HEK293 (cell line): ENCODE measurements around the gene MOB3C.

ENCODE experiments used
- ATF2 ChIP-seq: fragments of 450-650 bp; formaldehyde crosslinking; IDR thresholded peaks from 2 replicates; pipeline ENCODE4 v1.5.1; 2016; ENCODE audit warnings: missing biosample characterization, missing genetic modification characterization, low read depth
- GLIS1 ChIP-seq: fragments of 450-650 bp; formaldehyde crosslinking; IDR thresholded peaks from 2 replicates; pipeline ENCODE4 v1.5.1; 2016; ENCODE audit warnings: missing biosample characterization, missing genetic modification characterization
- GLIS2 ChIP-seq: fragments of 450-650 bp; formaldehyde crosslinking; IDR thresholded peaks from 2 replicates; pipeline ENCODE4 v1.5.1; 2016; ENCODE audit warnings: missing biosample characterization, missing genetic modification characterization
- INSM2 ChIP-seq: fragments of 450-650 bp; formaldehyde crosslinking; IDR thresholded peaks from 2 replicates; pipeline ENCODE4 v1.5.1; 2016; ENCODE audit warnings: missing biosample characterization, missing genetic modification characterization
- KLF1 ChIP-seq: fragments of 450-650 bp; formaldehyde crosslinking; IDR thresholded peaks from 2 replicates; pipeline ENCODE4 v1.5.1; 2016; ENCODE audit warnings: missing biosample characterization, missing genetic modification characterization
- KLF9 ChIP-seq: fragments of 450-650 bp; formaldehyde crosslinking; IDR thresholded peaks from 2 replicates; pipeline ENCODE4 v1.5.1; 2016; ENCODE audit warnings: missing biosample characterization, missing genetic modification characterization, low read depth
- PRDM1 ChIP-seq: fragments of 450-650 bp; formaldehyde crosslinking; IDR thresholded peaks from 2 replicates; pipeline ENCODE4; 2016; ENCODE audit warnings: missing biosample characterization, missing genetic modification characterization
- PRDM10 ChIP-seq: fragments of 450-650 bp; formaldehyde crosslinking; IDR thresholded peaks from 2 replicates; pipeline ENCODE4 v1.5.1; 2016; ENCODE audit warnings: missing biosample characterization, missing genetic modification characterization
- SP2 ChIP-seq: fragments of 450-650 bp; formaldehyde crosslinking; IDR thresholded peaks from 2 replicates; pipeline ENCODE4 v1.5.1; 2016; ENCODE audit warnings: missing biosample characterization, missing genetic modification characterization
- SP3 ChIP-seq: fragments of 450-650 bp; formaldehyde crosslinking; IDR thresholded peaks from 2 replicates; pipeline ENCODE4 v1.5.1; 2016; ENCODE audit warnings: missing biosample characterization, missing genetic modification characterization
- SP7 ChIP-seq: fragments of 450-650 bp; formaldehyde crosslinking; IDR thresholded peaks from 2 replicates; pipeline ENCODE4 v1.5.1; 2016; ENCODE audit warnings: missing biosample characterization, missing genetic modification characterization
- ZBTB17 ChIP-seq: fragments of 450-650 bp; formaldehyde crosslinking; IDR thresholded peaks from 2 replicates; pipeline ENCODE4 v1.5.1; 2016; ENCODE audit warnings: missing biosample characterization, missing genetic modification characterization
- ZBTB26 ChIP-seq: fragments of 450-650 bp; formaldehyde crosslinking; optimal IDR thresholded peaks from 2 replicates; pipeline ENCODE3; 2016; ENCODE audit warnings: missing biosample characterization, mild to moderate bottlenecking, missing genetic modification characterization
- ZBTB48 ChIP-seq: fragments of 450-650 bp; formaldehyde crosslinking; IDR thresholded peaks from 2 replicates; pipeline ENCODE4 v1.5.1; 2016; ENCODE audit warnings: missing biosample characterization, missing genetic modification characterization
- ZFHX2 ChIP-seq: fragments of 450-650 bp; formaldehyde crosslinking; conservative IDR thresholded peaks from 2 replicates; pipeline ENCODE4 v1.5.1; 2016; ENCODE audit warnings: missing biosample characterization, missing genetic modification characterization
- ZFP37 ChIP-seq: fragments of 450-650 bp; formaldehyde crosslinking; IDR thresholded peaks from 2 replicates; pipeline ENCODE4 v1.5.1; 2016; ENCODE audit warnings: missing biosample characterization, missing genetic modification characterization
- ZNF335 ChIP-seq: fragments of 450-650 bp; formaldehyde crosslinking; conservative IDR thresholded peaks from 2 replicates; pipeline ENCODE4 v1.5.1; 2016; ENCODE audit warnings: missing biosample characterization, missing genetic modification characterization
- ZNF366 ChIP-seq: fragments of 450-650 bp; formaldehyde crosslinking; conservative IDR thresholded peaks from 2 replicates; pipeline ENCODE4 v1.5.1; 2016; ENCODE audit warnings: missing biosample characterization, missing genetic modification characterization
- ZNF501 ChIP-seq: fragments of 450-650 bp; formaldehyde crosslinking; IDR thresholded peaks from 2 replicates; pipeline ENCODE4 v1.5.1; 2016; ENCODE audit warnings: missing biosample characterization, missing genetic modification characterization
- ZNF521 ChIP-seq: fragments of 450-650 bp; formaldehyde crosslinking; IDR thresholded peaks from 2 replicates; pipeline ENCODE4 v1.5.1; 2017; ENCODE audit warnings: missing biosample characterization, mild to moderate bottlenecking, missing genetic modification characterization
- ZNF529 ChIP-seq: fragments of 450-650 bp; formaldehyde crosslinking; IDR thresholded peaks from 2 replicates; pipeline ENCODE4 v1.5.1; 2017; ENCODE audit warnings: missing genetic modification characterization, missing biosample characterization; ENCODE audit not compliant: insufficient replicate concordance
- ZNF558 ChIP-seq: fragments of 450-650 bp; formaldehyde crosslinking; IDR thresholded peaks from 2 replicates; pipeline ENCODE4 v1.5.1; 2016; ENCODE audit warnings: missing biosample characterization, missing genetic modification characterization
- ZNF600 ChIP-seq: fragments of 450-650 bp; formaldehyde crosslinking; IDR thresholded peaks from 2 replicates; pipeline ENCODE4 v1.5.1; 2016; ENCODE audit warnings: missing biosample characterization, missing genetic modification characterization
- ZNF623 ChIP-seq: fragments of 450-650 bp; formaldehyde crosslinking; IDR thresholded peaks from 2 replicates; pipeline ENCODE4 v1.5.1; 2016; ENCODE audit warnings: missing biosample characterization, missing genetic modification characterization
- ZNF768 ChIP-seq: fragments of 450-650 bp; formaldehyde crosslinking; IDR thresholded peaks from 2 replicates; pipeline ENCODE4 v1.5.1; 2018; ENCODE audit warnings: missing biosample characterization, mild to moderate bottlenecking, missing genetic modification characterization
- ZNF785 ChIP-seq: fragments of 450-650 bp; formaldehyde crosslinking; IDR thresholded peaks from 2 replicates; pipeline ENCODE4 v1.5.1; 2016; ENCODE audit warnings: missing biosample characterization, missing genetic modification characterization
- ZNF837 ChIP-seq: fragments of 450-650 bp; formaldehyde crosslinking; IDR thresholded peaks from 2 replicates; pipeline ENCODE4 v1.5.1; 2016; ENCODE audit warnings: missing biosample characterization, missing genetic modification characterization
- ZSCAN30 ChIP-seq: fragments of 450-650 bp; IDR thresholded peaks from 2 replicates; pipeline ENCODE4 v1.5.1; 2018; ENCODE audit warnings: missing biosample characterization, mild to moderate bottlenecking, missing genetic modification characterization, moderate library complexity
- ZXDB ChIP-seq: fragments of 450-650 bp; formaldehyde crosslinking; IDR thresholded peaks from 2 replicates; pipeline ENCODE4 v1.5.1; 2016; ENCODE audit warnings: missing biosample characterization, missing genetic modification characterization
- TF ChIP-seq, protein P1 (sequence below): fragments of 450-650 bp; formaldehyde crosslinking; IDR thresholded peaks from 2 replicates; pipeline ENCODE4 v1.5.1; 2016; ENCODE audit warnings: missing biosample characterization, missing genetic modification characterization

The MOB3C gene

DNA sequence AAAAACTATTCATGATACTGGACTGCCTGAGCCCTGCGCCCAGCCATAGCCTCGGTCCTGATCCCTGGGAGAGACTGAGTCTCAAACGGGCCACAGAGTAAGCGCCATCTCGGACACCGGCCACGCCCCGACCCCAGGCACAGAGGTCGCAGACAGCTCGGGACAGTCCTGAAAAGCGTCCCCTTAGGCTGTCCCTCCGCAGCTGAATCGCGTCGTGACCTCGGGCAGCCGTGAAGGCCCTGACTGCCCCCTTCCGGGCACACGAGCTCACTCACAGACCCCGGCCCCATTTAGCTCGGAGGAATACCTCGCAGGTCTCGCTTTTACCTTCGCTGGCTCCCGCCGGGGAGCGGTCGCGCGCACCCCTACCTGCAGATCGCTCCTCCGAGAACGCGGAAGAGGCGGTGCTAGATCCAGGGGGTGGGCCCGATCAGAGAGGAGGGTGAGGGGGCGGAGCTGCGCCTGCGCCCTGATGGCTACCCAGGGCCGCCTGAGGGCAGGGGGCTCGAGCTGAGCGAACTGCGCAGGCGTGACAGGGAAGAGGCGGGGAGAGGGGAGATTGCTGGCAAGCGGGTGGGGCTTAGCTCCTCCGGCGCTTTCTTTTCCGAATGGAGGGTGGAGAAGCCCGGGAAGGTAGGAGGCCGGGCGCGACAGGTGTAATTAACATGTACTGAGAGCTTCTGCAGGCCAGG, 12.6 kb downstream of the MOB3C start, which contains the start of gene MKNK1 (continued):
- TF ChIP-seq ATF2 (tag by site-specific recombination) (no peak), SP2 (tag by site-specific recombination) (peak; percentile 98), PRDM10 (peak; percentile 89), ZBTB17 (peak; percentile 83), SP7 (peak; percentile 53; the same call in 1 of the 2 replicates), ZNF335 (tag by site-specific recombination) (peak; percentile 68), ZNF768 (no peak), ZNF785 (tag by site-specific recombination) (no peak), ZFHX2 (tag by site-specific recombination) (peak; percentile 64), ZNF600 (tag by site-specific recombination) (no peak), ZNF501 (tag by site-specific recombination) (peak; percentile 74; the same call in 1 of the 2 replicates), ZFP37 (peak; percentile 19; the same call in 1 of the 2 replicates), GLIS1 (tag by site-specific recombination) (peak; percentile 70), ZNF558 (tag by site-specific recombination) (no peak), INSM2 (tag by site-specific recombination) (0 out of 2 replicates have a peak, but pooled peaks have one; percentile 11), ZNF837 (no peak), ZSCAN30 (peak; percentile 64; the same call in 1 of the 2 replicates), ZBTB26 (tag by site-specific recombination) (peak; percentile 95), GLIS2 (peak; percentile 92), KLF1 (peak; percentile 29; the same call in 1 of the 2 replicates), ZNF529 (no peak), ZNF521 (tag by site-specific recombination) (no peak), ZBTB48 (tag by site-specific recombination) (peak; percentile 74; the same call in 1 of the 2 replicates), KLF9 (peak; percentile 65; the same call in 1 of the 2 replicates), ZXDB (tag by site-specific recombination) (peak; percentile 62; the same call in 1 of the 2 replicates), ZNF366 (tag by site-specific recombination) (peak; percentile 72), ZNF623 (no peak), PRDM1 (tag by site-specific recombination) (peak; percentile 47; the same call in 1 of the 2 replicates), SP3 (tag by site-specific recombination) (peak; percentile 96)
- TF ChIP-seq, protein P1, sequence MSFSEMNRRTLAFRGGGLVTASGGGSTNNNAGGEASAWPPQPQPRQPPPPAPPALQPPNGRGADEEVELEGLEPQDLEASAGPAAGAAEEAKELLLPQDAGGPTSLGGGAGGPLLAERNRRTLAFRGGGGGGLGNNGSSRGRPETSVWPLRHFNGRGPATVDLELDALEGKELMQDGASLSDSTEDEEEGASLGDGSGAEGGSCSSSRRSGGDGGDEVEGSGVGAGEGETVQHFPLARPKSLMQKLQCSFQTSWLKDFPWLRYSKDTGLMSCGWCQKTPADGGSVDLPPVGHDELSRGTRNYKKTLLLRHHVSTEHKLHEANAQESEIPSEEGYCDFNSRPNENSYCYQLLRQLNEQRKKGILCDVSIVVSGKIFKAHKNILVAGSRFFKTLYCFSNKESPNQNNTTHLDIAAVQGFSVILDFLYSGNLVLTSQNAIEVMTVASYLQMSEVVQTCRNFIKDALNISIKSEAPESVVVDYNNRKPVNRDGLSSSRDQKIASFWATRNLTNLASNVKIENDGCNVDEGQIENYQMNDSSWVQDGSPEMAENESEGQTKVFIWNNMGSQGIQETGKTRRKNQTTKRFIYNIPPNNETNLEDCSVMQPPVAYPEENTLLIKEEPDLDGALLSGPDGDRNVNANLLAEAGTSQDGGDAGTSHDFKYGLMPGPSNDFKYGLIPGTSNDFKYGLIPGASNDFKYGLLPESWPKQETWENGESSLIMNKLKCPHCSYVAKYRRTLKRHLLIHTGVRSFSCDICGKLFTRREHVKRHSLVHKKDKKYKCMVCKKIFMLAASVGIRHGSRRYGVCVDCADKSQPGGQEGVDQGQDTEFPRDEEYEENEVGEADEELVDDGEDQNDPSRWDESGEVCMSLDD = peak; percentile 42; the same call in 1 of the 2 replicates
